A673 (cell line): ENCODE data around the gene C2orf76. TPM values are rescaled to one million over a fixed set of nuclear protein-coding genes. Genes with fewer than 3 reads are reported as not detected.
A peak's percentile ranks its signal among the peaks of the same experiment; 100 is the strongest.

Source experiments
- BruUV-seq: library from RNA; stranded (reverse); fragments of 400-500 nt; replicated peaks from 2 replicates; lab custom pipeline; 2021; lab: Mats Ljungman, UMichigan
- CTCF ChIA-PET: fragments of 300-600 bp; sonication (Branson Sonifier 250); formaldehyde crosslinking; loops from one replicate; lab custom pipeline; 2022; ENCODE audit warnings: antibody characterized with exemption; lab: Charles Lee
- POLR2A ChIA-PET: fragments of 300-600 bp; sonication (Branson Sonifier 250); formaldehyde crosslinking; loops from one replicate; lab custom pipeline; 2022; ENCODE audit warnings: antibody characterized with exemption; ENCODE audit not compliant: low non-redundant PET; lab: Charles Lee
- DNase-seq: peaks from one replicate; pipeline ENCODE4 v3.0.0-alpha.2; 2015; ENCODE audit warnings: low spot score
- H3K27ac ChIP-seq: fragments of 200-600 bp; sonication (generic); 2 replicates; pipeline ENCODE4 v1.5.1; 2016; ENCODE audit warnings: mixed run types, low read depth, mild to moderate bottlenecking, mixed read lengths, antibody characterized with exemption, low read length; ENCODE audit not compliant: poor library complexity, severe bottlenecking
- H3K27me3 ChIP-seq: fragments of 200-600 bp; sonication (generic); replicated peaks from 2 replicates; pipeline ENCODE4 v1.6.1; 2017; ENCODE audit warnings: mixed run types, low read depth, mild to moderate bottlenecking, mixed read lengths, antibody characterized with exemption, low read length; ENCODE audit not compliant: insufficient read depth, poor library complexity
- H3K36me3 ChIP-seq: fragments of 200-600 bp; sonication (generic); 2 replicates; pipeline ENCODE4 v1.6.1; 2016; ENCODE audit warnings: mixed run types, mild to moderate bottlenecking, mixed read lengths, antibody characterized with exemption, low read length; ENCODE audit not compliant: insufficient read depth, poor library complexity, severe bottlenecking
- H3K4me1 ChIP-seq: fragments of 200-600 bp; sonication (generic); 2 replicates; pipeline ENCODE4 v1.6.1; 2017; ENCODE audit warnings: mixed run types, mild to moderate bottlenecking, mixed read lengths, antibody characterized with exemption, low read length; ENCODE audit not compliant: insufficient read depth, poor library complexity, severe bottlenecking
- H3K4me3 ChIP-seq: fragments of 200-600 bp; sonication (generic); 2 replicates; pipeline ENCODE4 v1.5.1; 2016; ENCODE audit warnings: low read depth, mixed run types, mild to moderate bottlenecking, mixed read lengths, low read length; ENCODE audit not compliant: poor library complexity, severe bottlenecking
- H3K9me3 ChIP-seq: fragments of 200-600 bp; sonication (generic); 2 replicates; pipeline ENCODE4 v1.6.1; 2016; ENCODE audit warnings: mixed run types, low read depth, mild to moderate bottlenecking, mixed read lengths, antibody characterized with exemption, low read length; ENCODE audit not compliant: poor library complexity, severe bottlenecking
- CTCF ChIP-seq: fragments of 300-800, 200-600 bp; sonication (generic); conservative IDR thresholded peaks from 2 replicates; pipeline ENCODE4 v1.5.1; 2017; ENCODE audit warnings: low read depth, mild to moderate bottlenecking, antibody characterized with exemption, low read length, moderate library complexity, mixed read lengths
- EZH2 ChIP-seq: fragments of 200-600 bp; sonication (generic); IDR thresholded peaks from 2 replicates; pipeline ENCODE4 v1.6.1; 2017; ENCODE audit warnings: borderline replicate concordance, low read depth, mild to moderate bottlenecking, mixed read lengths, antibody characterized with exemption, low read length; ENCODE audit not compliant: poor library complexity, severe bottlenecking
- intact Hi-C: fragments of 100-400 bp; cut with micrococcal nuclease; formaldehyde crosslinking; loops from one replicate; pipeline ENCODE4 v1.10.0; 2022; ENCODE audit not compliant: unreplicated experiment
- total RNA-seq: library from RNA; stranded (reverse); gene quantifications from 2 replicates; pipeline ENCODE4 v1.2.3, GENCODE V29; 2021

Gene C2orf76
- total RNA-seq, 1 experiment from 2014 or later, result 13.4 TPM

GRCh38 chr2:119253114-119253702 is 113.4 kb downstream of the C2orf76 start:
- Histone ChIP-seq H3K9me3 (no peaks in the 10 kb centered on the region), H3K36me3 (no peaks in the 10 kb centered on the region), H3K4me3 (no peak overlapping the region), H3K27ac (peak overlapping the region; percentile 28), H3K4me1 (peaks cover 10% of the 10 kb centered on the region), H3K27me3 (no peaks in the 10 kb centered on the region)
- no peak for DNase-seq
- ChIA-PET POLR2A (no interaction called here), CTCF (no interaction called here)
- intact Hi-C loops, result no loop called here
- TF ChIP-seq EZH2, result no peak
- no peak for TF ChIP-seq CTCF
- BruUV-seq, result no TSS peak

Other genes starting within 250 kb of the C2orf76 start
- 0.98 and 1.5 TPM in 2 replicates for gene C1QL2, start 208.1 kb downstream of the C2orf76 start, total RNA-seq
- gene STEAP3, start 143.0 kb downstream of the C2orf76 start, total RNA-seq, result 19.3 and 20.3 TPM in 2 replicates
- gene DBI, start 143 bp upstream of the C2orf76 start, total RNA-seq, result 215 and 230 TPM in 2 replicates
- gene TMEM37, start 65.0 kb upstream of the C2orf76 start, total RNA-seq, result 13.8 and 15.4 TPM in 2 replicates
- gene SCTR, start 157.6 kb upstream of the C2orf76 start, total RNA-seq, result 0.50 TPM in 1 of 2 replicates, not detected in the other
- gene CFAP221, start 177.6 kb upstream of the C2orf76 start, total RNA-seq, result 1.1 and 1.5 TPM in 2 replicates